ENCODE data around the gene NR1D2.
"Not testable (repeated sequence)": the region's sequence is repeated elsewhere in the genome, so short reads cannot be mapped to it uniquely, and the experiment has no call there.

The NR1D2 gene

DNA sequence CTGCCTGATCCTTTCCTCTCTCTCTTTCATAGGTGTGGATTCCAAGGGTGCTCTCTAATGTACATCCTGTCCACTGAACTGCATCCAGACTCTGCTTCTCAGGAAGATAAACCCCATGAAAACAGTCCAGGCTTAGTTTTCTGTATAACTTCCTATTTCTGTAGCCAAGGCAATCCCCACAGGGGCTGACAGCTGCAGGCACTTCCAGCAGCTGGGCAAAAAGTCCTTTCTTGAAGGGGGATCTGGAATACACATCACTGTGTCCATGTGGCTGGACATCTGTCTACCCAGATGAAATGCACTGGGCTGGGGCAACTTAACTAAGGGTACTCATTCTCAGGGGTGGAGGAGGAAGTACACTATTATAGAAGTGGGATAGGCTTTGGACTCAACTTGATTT is 72.2 kb downstream of the NR1D2 start:
- TF ChIP-seq, protein P1, sequence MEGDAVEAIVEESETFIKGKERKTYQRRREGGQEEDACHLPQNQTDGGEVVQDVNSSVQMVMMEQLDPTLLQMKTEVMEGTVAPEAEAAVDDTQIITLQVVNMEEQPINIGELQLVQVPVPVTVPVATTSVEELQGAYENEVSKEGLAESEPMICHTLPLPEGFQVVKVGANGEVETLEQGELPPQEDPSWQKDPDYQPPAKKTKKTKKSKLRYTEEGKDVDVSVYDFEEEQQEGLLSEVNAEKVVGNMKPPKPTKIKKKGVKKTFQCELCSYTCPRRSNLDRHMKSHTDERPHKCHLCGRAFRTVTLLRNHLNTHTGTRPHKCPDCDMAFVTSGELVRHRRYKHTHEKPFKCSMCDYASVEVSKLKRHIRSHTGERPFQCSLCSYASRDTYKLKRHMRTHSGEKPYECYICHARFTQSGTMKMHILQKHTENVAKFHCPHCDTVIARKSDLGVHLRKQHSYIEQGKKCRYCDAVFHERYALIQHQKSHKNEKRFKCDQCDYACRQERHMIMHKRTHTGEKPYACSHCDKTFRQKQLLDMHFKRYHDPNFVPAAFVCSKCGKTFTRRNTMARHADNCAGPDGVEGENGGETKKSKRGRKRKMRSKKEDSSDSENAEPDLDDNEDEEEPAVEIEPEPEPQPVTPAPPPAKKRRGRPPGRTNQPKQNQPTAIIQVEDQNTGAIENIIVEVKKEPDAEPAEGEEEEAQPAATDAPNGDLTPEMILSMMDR (IDR thresholded peaks at IDR 0.05; ENCODE audit: control insufficient read depth, extremely low read depth, insufficient read depth) = no peak
- H3K4me3 ChIP-seq (ENCODE audit: low read depth, low read length) = no peak overlapping the region
- DNase-seq (ENCODE audit: low read depth) = no peak

DNA sequence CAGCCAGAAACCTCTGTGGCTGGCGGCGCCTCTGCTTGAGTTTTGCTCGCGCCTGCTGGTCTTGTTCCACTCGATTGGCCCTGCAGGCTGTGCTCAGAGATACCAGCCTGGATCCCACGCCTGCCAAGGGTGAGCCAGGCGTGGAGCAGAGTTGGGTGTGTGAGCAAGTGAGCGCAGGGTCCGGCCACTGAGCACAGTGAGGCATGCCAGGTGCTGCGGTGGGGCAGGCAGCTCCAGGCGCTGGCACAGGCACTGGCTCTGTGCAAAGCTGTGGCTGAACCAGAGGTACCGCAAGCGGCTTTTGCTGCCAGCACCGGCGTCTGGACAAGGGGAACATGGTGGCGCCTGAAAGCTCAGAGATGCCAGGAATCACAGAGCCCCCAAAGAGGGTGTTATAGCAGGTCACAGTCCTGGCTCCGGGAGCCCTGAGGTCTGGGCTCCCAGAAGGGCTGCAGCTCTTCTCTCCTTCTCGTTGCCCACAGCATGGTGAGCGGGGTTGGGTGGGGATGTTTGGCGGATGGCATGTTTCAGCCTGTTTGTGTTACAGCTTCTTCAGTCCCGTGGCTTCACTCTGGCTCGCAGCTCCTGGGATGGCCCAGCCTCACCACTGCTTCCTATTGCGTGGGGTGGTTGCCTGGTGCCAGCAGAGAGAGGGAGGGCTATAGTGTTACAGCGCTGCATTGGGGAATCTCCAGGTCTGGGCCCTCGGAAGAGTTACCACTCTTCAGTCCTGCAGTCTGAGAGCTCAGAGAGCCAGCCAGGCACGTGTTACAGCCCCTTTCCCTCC is 73.9 kb downstream of the NR1D2 start:
- no peak overlapping the region for H3K4me3 ChIP-seq (ENCODE audit: low read depth, low read length)
- no peak for DNase-seq (ENCODE audit: low read depth)
- TF ChIP-seq, protein P1 (IDR thresholded peaks at IDR 0.05; ENCODE audit: control insufficient read depth, extremely low read depth, insufficient read depth) = no peak

DNA sequence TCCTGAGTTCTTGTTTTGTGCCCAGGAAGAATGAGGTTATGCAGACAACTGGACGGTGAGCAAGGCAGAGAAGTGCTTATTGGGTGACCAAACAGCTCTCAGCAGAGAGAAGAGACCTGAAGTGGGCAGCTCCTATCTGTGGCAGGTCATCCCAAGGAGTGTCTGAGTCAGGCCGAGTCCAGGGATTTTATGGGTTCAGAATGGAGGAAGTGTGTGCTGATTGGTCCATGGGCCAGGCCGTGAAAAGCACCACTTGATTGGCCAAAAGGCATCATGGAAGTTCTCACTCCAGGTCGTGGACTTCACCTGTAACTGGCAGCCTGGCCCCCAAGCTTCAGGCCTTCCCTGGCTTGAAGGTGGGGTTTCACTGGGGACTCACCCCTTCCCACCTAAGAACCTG is 74.5 kb downstream of the NR1D2 start:
- TF ChIP-seq, protein P1 (IDR thresholded peaks at IDR 0.05; ENCODE audit: control insufficient read depth, extremely low read depth, insufficient read depth) = no peak
- H3K4me3 ChIP-seq (ENCODE audit: low read depth, low read length) = no peak overlapping the region
- DNase-seq (ENCODE audit: low read depth) = no peak

DNA sequence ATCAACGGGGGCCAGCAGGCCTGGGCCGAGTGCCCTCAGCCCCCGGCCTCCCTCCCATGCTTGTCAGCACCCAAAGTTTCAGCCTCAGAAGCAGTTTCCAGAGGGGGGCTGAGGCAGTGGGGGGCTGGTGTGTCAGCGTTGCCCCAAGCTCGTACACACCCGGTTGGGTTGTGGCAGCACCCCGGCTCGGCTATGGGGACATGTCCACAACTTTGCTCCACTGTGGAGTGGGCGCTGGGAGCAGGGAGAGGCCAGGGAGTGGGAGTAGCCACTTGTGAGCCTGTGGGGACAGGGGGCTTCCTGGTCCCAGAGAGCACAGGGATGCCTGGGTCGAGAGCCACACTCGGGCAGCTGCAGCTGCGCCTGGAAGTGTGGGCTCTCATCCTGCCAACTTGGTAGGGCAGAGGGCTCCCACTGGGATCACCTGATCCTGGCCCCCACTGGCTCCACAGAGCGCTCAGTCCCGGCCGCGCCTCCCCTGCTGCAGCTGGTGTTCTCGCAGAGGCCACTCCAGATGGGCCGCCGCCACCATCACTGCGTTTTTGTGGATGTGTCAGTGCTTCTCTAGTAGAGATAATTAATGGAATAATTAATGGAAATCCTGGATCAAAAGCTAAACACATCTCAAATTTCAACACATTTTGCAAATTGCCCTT is 75.1 kb downstream of the NR1D2 start:
- TF ChIP-seq, protein P1 (IDR thresholded peaks at IDR 0.05; ENCODE audit: control insufficient read depth, extremely low read depth, insufficient read depth) = no peak
- H3K4me3 ChIP-seq (ENCODE audit: low read depth, low read length) = no peak overlapping the region
- no peak for DNase-seq (ENCODE audit: low read depth)

- no peak for DNase-seq (ENCODE audit: low read depth)
- no peak overlapping the region for H3K4me3 ChIP-seq (ENCODE audit: low read depth, low read length)
- TF ChIP-seq, protein P1 (IDR thresholded peaks at IDR 0.05; ENCODE audit: control insufficient read depth, extremely low read depth, insufficient read depth) = no peak
These were observed 78.1 kb downstream of the NR1D2 start for GRCh38 chr3:24023197-24023596.

GRCh38 chr3:24025805-24026204 is 80.7 kb downstream of the NR1D2 start:
- TF ChIP-seq, protein P1 (IDR thresholded peaks at IDR 0.05; ENCODE audit: control insufficient read depth, extremely low read depth, insufficient read depth) = no peak
- H3K4me3 ChIP-seq (ENCODE audit: low read depth, low read length) = no peak overlapping the region
- no peak for DNase-seq (ENCODE audit: low read depth)

GRCh38 chr3:24026665-24027064 is 81.6 kb downstream of the NR1D2 start:
- not testable (repeated sequence) for DNase-seq (ENCODE audit: low read depth); H3K4me3 ChIP-seq (ENCODE audit: low read depth, low read length)

All from LNCaP clone FGC (cell line).